CD14-positive monocyte (primary cell): Measurements from ENCODE around the gene NFKBIE. TPM values are rescaled to one million over a fixed set of nuclear protein-coding genes. Genes with fewer than 3 reads are reported as not detected.

ENCODE experiments used
- DNase-seq, 3 donors: peaks; one replicate each; pipeline ENCODE4 v3.0.0-alpha.2; 2011 to 2022
- H2AFZ ChIP-seq: 2 replicates; pipeline ENCODE4 v1.6.0; 2012; ENCODE audit warnings: mild to moderate bottlenecking, low read depth, low read length, inconsistent platforms; ENCODE audit not compliant: insufficient read depth, poor library complexity, severe bottlenecking
- H3K27ac ChIP-seq, 2 donors: 1 replicate in 1 of 2; 2 replicates in 1 of 2; pipeline ENCODE4 v1.5.1; 2012 to 2013; ENCODE audit warnings: low read length in 2 of 2, control low read depth in 1 of 2, inconsistent platforms in 1 of 2, low read depth in 1 of 2, mild to moderate bottlenecking in 1 of 2
- H3K27me3 ChIP-seq, 2 donors: one replicate each; pipeline versions ENCODE4 v1.6.0 to v1.6.1; 2011 to 2013; ENCODE audit warnings: low read length in 2 of 2; ENCODE audit not compliant: control insufficient read depth in 2 of 2, insufficient read depth in 2 of 2
- H3K36me3 ChIP-seq, 2 donors: replicated peaks in 1 of 2; 1 replicate in 1 of 2; 2 replicates in 1 of 2; pipeline versions ENCODE4 v1.5.1 to v1.6.1; 2012 to 2013; ENCODE audit warnings: low read length in 2 of 2, control low read depth in 1 of 2, inconsistent platforms in 1 of 2, mild to moderate bottlenecking in 1 of 2; ENCODE audit not compliant: insufficient read depth in 2 of 2, control insufficient read depth in 1 of 2
- H3K4me1 ChIP-seq, 2 donors: 1 replicate in 1 of 2; 2 replicates in 1 of 2; pipeline versions ENCODE4 v1.5.1 to v1.6.1; 2012 to 2013; ENCODE audit warnings: low read length in 2 of 2, control low read depth in 1 of 2, inconsistent platforms in 1 of 2, mild to moderate bottlenecking in 1 of 2, moderate library complexity in 1 of 2; ENCODE audit not compliant: insufficient read depth in 2 of 2, control insufficient read depth in 1 of 2
- H3K4me2 ChIP-seq: replicated peaks from 2 replicates; pipeline ENCODE3; 2012; ENCODE audit warnings: low read length, moderate library complexity, mild to moderate bottlenecking; ENCODE audit not compliant: poor library complexity, severe bottlenecking; ENCODE audit errors: extremely low read depth
- H3K4me3 ChIP-seq, 3 experiments: fragments of 200-600 bp in 1 of 3; sonication (generic) in 1 of 3; replicated peaks in 1 of 3; 1 replicate in 2 of 3; 2 replicates in 1 of 3; pipeline ENCODE4 v1.5.1; 2011 to 2013; ENCODE audit warnings: low read length in 3 of 3, mild to moderate bottlenecking in 3 of 3, control low read depth in 2 of 3, low read depth in 2 of 3, inconsistent platforms in 1 of 3, moderate library complexity in 1 of 3
- H3K79me2 ChIP-seq: 2 replicates; pipeline ENCODE4 v1.6.0; 2012; ENCODE audit warnings: mild to moderate bottlenecking, control low read depth, inconsistent platforms, low read length, moderate library complexity; ENCODE audit not compliant: insufficient read depth
- H3K9ac ChIP-seq: 2 replicates; pipeline ENCODE4 v1.6.0; 2017; ENCODE audit warnings: low read length, mild to moderate bottlenecking; ENCODE audit not compliant: insufficient read depth, poor library complexity, severe bottlenecking
- H3K9me3 ChIP-seq, 2 donors: replicated peaks in 1 of 2; 1 replicate in 1 of 2; 2 replicates in 1 of 2; pipeline versions ENCODE4 v1.5.1 to v1.6.1; 2012 to 2013; ENCODE audit warnings: low read length in 2 of 2, control low read depth in 1 of 2; ENCODE audit not compliant: control insufficient read depth in 1 of 2, insufficient read depth in 1 of 2
- H4K20me1 ChIP-seq: 2 replicates; pipeline ENCODE4 v1.6.0; 2012; ENCODE audit warnings: mild to moderate bottlenecking, low read length, control low read depth, moderate library complexity; ENCODE audit not compliant: insufficient read depth
- H3K27ac Mint-ChIP-seq, 7 donors: one replicate each; pipeline ENCODE4 v1.8.0; 2020; ENCODE audit warnings: mild to moderate bottlenecking in 7 of 7, mixed read lengths in 7 of 7, moderate library complexity in 6 of 7, inconsistent platforms in 2 of 7
- H3K27me3 Mint-ChIP-seq, 3 donors: one replicate each; pipeline ENCODE4 v1.8.0; 2021 to 2022; ENCODE audit warnings: low read depth in 3 of 3, mild to moderate bottlenecking in 3 of 3, mixed read lengths in 3 of 3, moderate library complexity in 3 of 3, inconsistent platforms in 1 of 3
- H3K36me3 Mint-ChIP-seq, 2 donors: one replicate each; pipeline ENCODE4 v1.8.0; 2020; ENCODE audit warnings: mixed read lengths in 2 of 2, inconsistent platforms in 1 of 2, mild to moderate bottlenecking in 1 of 2
- H3K4me1 Mint-ChIP-seq: one replicate; pipeline ENCODE4 v1.8.0; 2020; ENCODE audit warnings: mild to moderate bottlenecking, mixed read lengths
- H3K4me3 Mint-ChIP-seq, 2 donors: one replicate each; pipeline ENCODE4 v1.8.0; 2020; ENCODE audit warnings: mild to moderate bottlenecking in 2 of 2, mixed read lengths in 2 of 2, moderate library complexity in 1 of 2
- H3K9me3 Mint-ChIP-seq, 7 donors: one replicate each; pipeline ENCODE4 v1.8.0; 2020 to 2022; ENCODE audit warnings: mixed read lengths in 7 of 7, mild to moderate bottlenecking in 6 of 7, moderate library complexity in 6 of 7, inconsistent platforms in 2 of 7
- WGBS: methylation state at CpG from one replicate; pipeline ENCODE4 v1.1.5; 2013; ENCODE audit warnings: missing lambda C conversion rate; ENCODE audit not compliant: insufficient coverage; 5-methylcytosine and 5-hydroxymethylcytosine counted together
- intact Hi-C, 2 donors: fragments of 100-400 bp; cut with micrococcal nuclease; formaldehyde crosslinking; loops; one replicate each; pipeline versions ENCODE4 v1.15.0 to v1.15.1; 2023
- polyA plus RNA-seq, 3 donors: library from polyadenylated mRNA; depleted of rRNA in 1 of 3; unstranded in 2 of 3; stranded (reverse) in 1 of 3; fragments of 300-500 nt in 2 of 3; fragments of >200 nt in 1 of 3; fragmentation: Illumina TruSeq in 2 of 3; gene quantifications; 1 replicate in 2 of 3; 2 replicates in 1 of 3; pipeline ENCODE4 v1.2.3, GENCODE V29; 2012 to 2021
- TF ChIP-seq, protein P1 (sequence below): fragments of 200-600 bp; IDR thresholded peaks from one replicate; pipeline ENCODE4 v1.8.0; 2022; ENCODE audit warnings: antibody characterized with exemption, mild to moderate bottlenecking

The NFKBIE gene
- polyA plus RNA-seq, 3 donors: 19.9 to 108 (median 23.2) TPM

DNA sequence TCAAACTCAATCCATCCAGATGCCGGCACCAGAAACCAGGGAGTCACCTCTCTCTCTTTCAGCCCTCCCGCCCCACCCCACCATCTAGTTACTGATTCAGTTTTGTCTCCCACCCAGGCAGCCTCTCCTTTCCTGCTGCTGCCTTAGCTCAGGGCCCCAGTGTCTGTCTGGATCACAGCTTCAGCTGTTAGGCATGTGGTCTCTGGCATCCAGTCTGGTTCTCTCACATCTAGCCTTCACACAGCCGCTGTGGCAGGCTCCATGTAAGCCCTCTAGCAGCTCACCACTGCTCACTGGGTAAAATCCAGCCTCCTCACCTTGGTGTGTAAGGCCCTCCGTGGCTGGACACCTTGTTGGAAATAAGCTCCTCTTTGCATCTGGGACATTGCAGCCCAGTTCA lies 26.5 kb upstream of the NFKBIE start:
- WGBS: 76% methylated on average over 3 of the region's 4 CpGs
- Histone ChIP-seq H3K9me3 (peaks cover 0 to 5% of the 10 kb centered on the region in 2 donors), H4K20me1 (no peaks in the 10 kb centered on the region), H3K4me1 (peaks cover 0 to 1% of the 10 kb centered on the region in 2 donors), H3K9ac (no peak overlapping the region), H3K4me2 (no peak overlapping the region), H3K36me3 (no peaks in the 10 kb centered on the region), H3K27ac (no peak overlapping the region), H3K79me2 (no peaks in the 10 kb centered on the region), H3K4me3 (no peak overlapping the region), H3K27me3 (peaks cover 15 to 34% of the 10 kb centered on the region in 2 donors), H2AFZ (no peak overlapping the region)
- Mint-ChIP-seq H3K27ac (no peak overlapping the region), H3K4me3 (no peak overlapping the region), H3K9me3 (peaks cover 0 to 4% (median 0%) of the 10 kb centered on the region in 7 donors), H3K4me1 (peaks cover 4% of the 10 kb centered on the region), H3K36me3 (peaks cover 0 to 2% of the 10 kb centered on the region in 2 donors), H3K27me3 (peaks cover 49 to 76% (median 52%) of the 10 kb centered on the region in 3 donors)
- TF ChIP-seq, protein P1, sequence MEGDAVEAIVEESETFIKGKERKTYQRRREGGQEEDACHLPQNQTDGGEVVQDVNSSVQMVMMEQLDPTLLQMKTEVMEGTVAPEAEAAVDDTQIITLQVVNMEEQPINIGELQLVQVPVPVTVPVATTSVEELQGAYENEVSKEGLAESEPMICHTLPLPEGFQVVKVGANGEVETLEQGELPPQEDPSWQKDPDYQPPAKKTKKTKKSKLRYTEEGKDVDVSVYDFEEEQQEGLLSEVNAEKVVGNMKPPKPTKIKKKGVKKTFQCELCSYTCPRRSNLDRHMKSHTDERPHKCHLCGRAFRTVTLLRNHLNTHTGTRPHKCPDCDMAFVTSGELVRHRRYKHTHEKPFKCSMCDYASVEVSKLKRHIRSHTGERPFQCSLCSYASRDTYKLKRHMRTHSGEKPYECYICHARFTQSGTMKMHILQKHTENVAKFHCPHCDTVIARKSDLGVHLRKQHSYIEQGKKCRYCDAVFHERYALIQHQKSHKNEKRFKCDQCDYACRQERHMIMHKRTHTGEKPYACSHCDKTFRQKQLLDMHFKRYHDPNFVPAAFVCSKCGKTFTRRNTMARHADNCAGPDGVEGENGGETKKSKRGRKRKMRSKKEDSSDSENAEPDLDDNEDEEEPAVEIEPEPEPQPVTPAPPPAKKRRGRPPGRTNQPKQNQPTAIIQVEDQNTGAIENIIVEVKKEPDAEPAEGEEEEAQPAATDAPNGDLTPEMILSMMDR: no peak
- DNase-seq: no peak
- intact Hi-C loops: no loop called here

DNA sequence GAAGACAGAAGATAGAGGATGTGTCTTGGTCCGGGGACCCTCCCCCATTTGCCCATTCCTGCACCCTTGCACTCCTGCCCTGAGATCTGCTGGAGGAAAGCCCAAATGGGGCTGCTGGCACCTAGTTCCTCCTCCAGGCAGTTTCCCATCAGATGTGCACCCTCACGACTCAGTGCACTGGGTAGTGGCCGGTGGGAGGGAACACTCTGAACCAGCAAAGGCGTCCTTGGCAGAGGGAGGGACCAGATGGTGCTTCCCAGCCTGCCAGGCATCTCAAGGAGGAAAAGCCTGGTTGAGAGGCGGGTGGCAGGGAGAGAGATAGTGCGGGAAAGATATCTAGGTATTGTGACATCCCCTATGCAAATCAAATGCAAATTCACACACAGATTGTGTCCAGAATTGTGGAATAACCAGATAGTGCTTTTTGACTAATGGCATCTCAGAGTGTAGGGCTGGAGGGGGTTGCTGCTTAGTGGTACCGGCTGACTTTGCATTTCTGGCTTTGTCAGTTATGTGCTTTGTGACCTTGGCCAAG lies 24.4 kb upstream of the NFKBIE start:
- Mint-ChIP-seq H3K36me3 (no peaks in the 10 kb centered on the region), H3K27me3 (peaks cover 32 to 61% (median 39%) of the 10 kb centered on the region in 3 donors)
- TF ChIP-seq, protein P1: no peak

More for the DNA sequence above, 24.4 kb upstream of the NFKBIE start:
- Histone ChIP-seq H3K4me2 (no peak overlapping the region), H3K36me3 (no peaks in the 10 kb centered on the region), H3K27ac (no peak overlapping the region), H4K20me1 (no peaks in the 10 kb centered on the region), H3K27me3 (peaks cover 0 to 13% of the 10 kb centered on the region in 2 donors), H3K4me3 (no peak overlapping the region), H3K79me2 (no peaks in the 10 kb centered on the region), H3K9ac (no peak overlapping the region), H3K4me1 (no peaks in the 10 kb centered on the region), H2AFZ (no peak overlapping the region), H3K9me3 (no peaks in the 10 kb centered on the region)
- Mint-ChIP-seq H3K27ac (no peak overlapping the region), H3K4me3 (no peak overlapping the region), H3K4me1 (peaks cover 1% of the 10 kb centered on the region), H3K9me3 (peaks cover 0 to 1% (median 0%) of the 10 kb centered on the region in 7 donors)
- DNase-seq: no peak
- intact Hi-C loops: no loop called here
- no CpG with 5 or more reads among the region's 7 CpGs for WGBS
